22Rv1 (cell line): ENCODE measurements around the gene LGR6.

Source experiments
- CTCF ChIP-seq: fragments of 450-650 bp; IDR thresholded peaks from 2 replicates; pipeline ENCODE4 v1.5.1; 2017; ENCODE audit warnings: mild to moderate bottlenecking
- ZFX ChIP-seq: fragments of 450-650 bp; IDR thresholded peaks from 2 replicates; pipeline ENCODE4 v1.6.1; 2017; ENCODE audit warnings: antibody characterized with exemption, borderline replicate concordance

GRCh38 chr1:202194328-202194648, 689 bp downstream of the LGR6 start:
- TF ChIP-seq CTCF: no peak
- no peak for TF ChIP-seq ZFX
